Upper lobe of left lung (tissue), 4 donors: ENCODE measurements around the gene AMDHD2.

Experiments
- POLR2A ChIP-seq, 4 donors: fragments of 450-650 bp; IDR thresholded peaks; one replicate each; pipeline ENCODE4 v1.5.1; 2016 to 2017; ENCODE audit warnings: antibody characterized with exemption in 4 of 4, mild to moderate bottlenecking in 2 of 4
- POLR2AphosphoS5 ChIP-seq, 2 donors: sonication (generic); formaldehyde crosslinking; IDR thresholded peaks; one replicate each; pipeline ENCODE4 v1.5.1; 2017; ENCODE audit warnings: antibody characterized with exemption in 2 of 2
- TF ChIP-seq, protein P1 (sequence below), 6 experiments: fragments of 450-650 bp in 4 of 6; fragments of 200-600 bp in 2 of 6; sonication (generic) in 2 of 6; IDR thresholded peaks; one replicate each; pipeline ENCODE4 v1.5.1; 2016 to 2019; ENCODE audit warnings: antibody characterized with exemption in 6 of 6

DNA sequence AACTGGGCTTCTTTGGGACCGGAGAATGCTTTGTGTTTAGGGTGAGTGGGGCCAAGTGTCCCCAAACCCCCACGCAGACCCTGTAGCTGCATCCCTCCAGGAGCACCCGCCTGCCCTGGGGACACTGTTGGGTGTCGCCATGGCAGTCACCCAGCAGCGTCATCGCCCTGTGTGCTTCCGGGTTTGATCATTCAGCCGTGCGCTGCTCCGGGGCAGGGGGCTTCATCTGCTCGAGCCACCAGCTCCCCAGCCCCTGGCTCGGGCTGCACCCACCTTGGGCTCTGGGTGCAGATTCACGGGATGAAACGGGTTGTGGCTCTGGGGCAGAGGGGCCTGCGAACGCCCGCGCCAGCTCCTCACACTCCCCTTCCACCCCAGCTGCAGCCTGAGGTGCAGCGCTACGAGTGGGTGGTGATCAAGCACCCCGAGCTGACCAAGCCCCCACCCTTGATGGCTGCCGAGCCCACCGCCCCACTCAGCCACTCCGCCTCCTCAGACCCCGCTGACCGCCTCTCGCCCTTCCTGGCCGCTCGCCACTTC, 20.2 kb upstream of the AMDHD2 start:
- TF ChIP-seq, protein P1, sequence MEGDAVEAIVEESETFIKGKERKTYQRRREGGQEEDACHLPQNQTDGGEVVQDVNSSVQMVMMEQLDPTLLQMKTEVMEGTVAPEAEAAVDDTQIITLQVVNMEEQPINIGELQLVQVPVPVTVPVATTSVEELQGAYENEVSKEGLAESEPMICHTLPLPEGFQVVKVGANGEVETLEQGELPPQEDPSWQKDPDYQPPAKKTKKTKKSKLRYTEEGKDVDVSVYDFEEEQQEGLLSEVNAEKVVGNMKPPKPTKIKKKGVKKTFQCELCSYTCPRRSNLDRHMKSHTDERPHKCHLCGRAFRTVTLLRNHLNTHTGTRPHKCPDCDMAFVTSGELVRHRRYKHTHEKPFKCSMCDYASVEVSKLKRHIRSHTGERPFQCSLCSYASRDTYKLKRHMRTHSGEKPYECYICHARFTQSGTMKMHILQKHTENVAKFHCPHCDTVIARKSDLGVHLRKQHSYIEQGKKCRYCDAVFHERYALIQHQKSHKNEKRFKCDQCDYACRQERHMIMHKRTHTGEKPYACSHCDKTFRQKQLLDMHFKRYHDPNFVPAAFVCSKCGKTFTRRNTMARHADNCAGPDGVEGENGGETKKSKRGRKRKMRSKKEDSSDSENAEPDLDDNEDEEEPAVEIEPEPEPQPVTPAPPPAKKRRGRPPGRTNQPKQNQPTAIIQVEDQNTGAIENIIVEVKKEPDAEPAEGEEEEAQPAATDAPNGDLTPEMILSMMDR (IDR thresholded peaks at IDR 0.05): no peak
- no peak for TF ChIP-seq POLR2A (IDR thresholded peaks at IDR 0.05)
- TF ChIP-seq POLR2AphosphoS5 (IDR thresholded peaks at IDR 0.05): no peak
